ENCODE results near the gene ATXN7L1.
"Not testable (repeated sequence)": the region's sequence is repeated elsewhere in the genome, so short reads cannot be mapped to it uniquely, and the experiment has no call there.

Gene ATXN7L1

DNA sequence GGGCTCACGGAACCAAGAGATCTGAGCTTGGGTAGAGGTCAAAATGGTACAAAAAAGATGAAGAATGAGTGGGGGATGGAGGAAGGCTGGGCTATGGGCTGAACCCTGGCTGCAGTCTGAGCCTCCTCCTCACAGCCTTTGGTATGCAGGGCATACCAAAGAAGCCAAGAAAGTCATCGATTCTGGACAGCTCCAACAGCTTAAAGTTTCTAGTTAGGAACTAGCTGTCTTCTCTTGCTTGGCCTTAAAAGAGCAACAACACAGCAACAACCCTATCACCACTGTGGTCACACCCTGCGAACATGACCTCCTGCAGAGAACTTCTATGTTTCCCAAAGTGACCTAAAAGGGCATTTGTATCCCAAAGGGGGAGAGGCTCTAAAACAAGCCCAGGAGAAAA lies 169.0 kb downstream of the ATXN7L1 start:
- no peak for DNase-seq (ENCODE audit: low read depth in 2 of 2)

DNA sequence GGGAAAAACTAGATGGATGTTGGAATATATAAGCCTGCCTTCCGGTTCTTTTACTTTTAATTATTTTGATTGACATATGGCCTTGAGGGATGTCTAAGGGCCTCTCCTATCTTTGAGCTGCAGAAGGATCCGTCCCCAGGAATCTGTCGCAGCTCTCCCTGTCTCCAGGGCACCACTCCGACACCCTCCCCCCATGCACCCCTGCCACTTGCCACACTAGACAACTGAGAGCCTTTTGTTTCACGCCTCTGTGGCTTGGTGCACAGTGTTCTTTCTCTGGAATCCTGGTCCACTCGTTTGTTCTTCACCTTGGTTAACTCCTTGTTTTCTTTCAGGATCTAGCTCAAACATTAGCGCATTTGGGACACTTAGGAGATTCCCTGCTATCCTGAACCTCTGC lies 171.0 kb downstream of the ATXN7L1 start:
- no peak for DNase-seq (ENCODE audit: low read depth in 2 of 2)

DNA sequence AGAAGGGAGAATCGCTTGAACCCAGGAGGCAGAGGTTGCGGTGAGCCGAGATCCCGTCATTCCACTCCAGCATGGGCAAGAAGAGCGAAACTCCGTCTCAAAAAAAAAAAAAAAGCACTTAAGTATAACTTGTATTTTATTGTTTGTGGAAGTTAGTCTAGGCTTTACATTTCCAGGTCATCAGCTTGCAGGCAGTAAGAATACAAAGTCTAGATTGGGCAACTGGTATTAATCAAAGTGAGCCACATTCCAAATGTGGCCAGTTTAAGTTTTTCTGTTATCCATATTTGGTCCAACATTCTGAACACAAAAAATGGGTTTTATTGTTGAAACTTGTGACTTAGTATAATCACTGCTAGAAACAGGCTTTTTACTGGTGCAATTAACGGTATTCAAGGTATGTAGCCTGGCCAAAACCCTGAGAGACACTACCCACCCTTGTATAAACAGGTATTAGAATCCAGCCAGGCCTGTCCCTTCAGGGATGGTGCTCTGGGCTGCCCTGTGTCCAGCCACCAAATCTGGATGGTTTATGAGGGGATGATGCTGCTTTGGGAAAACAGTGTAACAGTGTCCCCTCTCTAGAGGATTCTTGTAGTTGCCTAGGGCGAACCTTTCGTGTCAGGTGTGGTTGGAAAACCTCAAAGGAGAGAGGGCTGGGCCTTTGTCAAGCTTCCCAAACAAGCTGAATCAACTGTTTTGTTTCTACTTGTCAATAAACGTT lies 173.0 kb downstream of the ATXN7L1 start:
- no peak for DNase-seq (ENCODE audit: low read depth in 2 of 2)

DNA sequence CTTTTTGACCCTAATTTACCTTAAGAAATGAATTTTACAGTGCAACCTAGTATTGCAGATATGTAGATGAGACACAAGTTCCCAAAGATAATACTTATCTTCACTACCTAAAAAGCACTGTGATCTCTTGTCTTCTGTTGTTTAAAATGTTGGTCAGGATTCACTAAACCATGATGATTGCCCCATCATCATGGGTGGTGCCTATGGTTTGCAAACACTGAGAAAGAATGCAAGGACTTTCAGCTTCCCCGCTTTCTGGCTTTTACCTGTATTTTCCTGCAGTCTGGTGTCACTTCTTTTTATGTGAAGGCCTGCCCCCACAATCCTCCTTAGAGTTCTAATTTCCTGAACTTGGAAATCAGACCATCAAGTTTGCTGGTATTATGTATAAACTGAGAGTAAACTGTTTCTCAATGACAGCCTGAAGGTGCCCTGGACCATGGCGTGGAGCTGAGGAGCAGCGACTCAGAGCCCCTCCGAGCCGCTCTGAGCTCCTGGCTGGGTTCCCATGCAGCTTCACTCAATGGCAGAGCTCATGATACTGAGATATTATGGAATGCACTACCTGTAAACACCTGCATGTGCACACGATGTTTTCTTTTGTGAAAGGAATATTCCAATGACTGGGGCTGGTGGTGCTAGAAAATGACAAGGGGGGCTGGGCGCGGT lies 176.7 kb downstream of the ATXN7L1 start:
- no peak for DNase-seq (ENCODE audit: low read depth in 2 of 2)

DNA sequence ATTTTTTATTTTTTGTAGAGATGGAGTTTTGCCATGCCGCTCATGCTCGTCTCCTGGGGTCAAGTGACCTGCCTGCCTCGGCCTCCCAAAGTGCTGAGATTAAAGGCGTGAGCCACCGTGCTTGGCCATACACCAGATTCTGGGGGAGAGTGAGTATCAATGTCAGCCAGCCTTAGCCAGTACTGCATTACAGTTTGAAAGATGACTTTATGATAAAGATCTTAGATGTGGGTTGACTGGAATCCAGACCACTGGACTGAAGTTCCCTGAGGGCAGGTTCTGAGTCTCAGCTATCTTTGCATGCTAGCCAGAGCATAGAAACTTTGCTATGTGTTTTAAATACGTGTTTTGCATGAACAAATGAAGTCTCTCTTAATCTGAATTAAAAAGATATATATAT lies 177.9 kb downstream of the ATXN7L1 start:
- no peak for DNase-seq (ENCODE audit: low read depth in 2 of 2)

DNA sequence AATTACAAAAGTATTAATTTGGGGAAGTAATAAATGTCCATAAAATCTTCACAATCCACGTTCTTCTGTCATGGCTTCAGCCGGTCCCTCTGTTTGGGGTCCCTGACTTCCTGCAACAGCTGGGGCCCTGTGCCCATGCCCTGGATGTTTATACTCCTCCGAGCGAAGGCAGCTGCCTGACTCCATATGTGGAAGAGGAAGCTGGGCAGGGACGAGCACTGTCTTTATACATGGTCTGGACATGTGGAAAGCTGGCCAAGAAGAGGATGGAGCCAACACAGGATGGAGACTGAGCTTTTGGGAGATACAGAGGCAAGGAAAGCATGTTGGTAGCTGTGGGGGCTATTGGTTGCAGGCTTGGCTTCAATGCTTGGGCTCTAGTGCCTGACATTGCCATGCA lies 178.6 kb downstream of the ATXN7L1 start:
- DNase-seq (ENCODE audit: low read depth in 2 of 2): no peak

DNA sequence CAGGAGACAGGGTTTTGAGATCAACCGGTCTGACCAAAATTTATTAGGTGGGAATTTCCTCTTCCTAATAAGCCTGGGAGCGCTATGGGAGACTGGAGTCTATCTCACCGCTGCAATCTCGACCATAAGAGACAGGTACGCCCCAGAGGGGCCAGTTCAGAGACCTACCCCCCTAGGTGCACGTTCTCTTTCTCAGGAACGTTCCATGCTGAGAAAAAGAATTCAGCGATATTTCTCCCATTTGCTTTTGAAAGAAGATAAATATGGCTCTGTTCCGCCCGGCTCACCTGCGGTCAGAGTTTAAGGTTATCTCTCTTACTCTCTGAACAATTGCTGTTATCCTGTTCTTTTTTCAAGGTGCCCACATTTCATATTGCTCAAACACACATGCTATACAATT lies 179.2 kb downstream of the ATXN7L1 start:
- DNase-seq (ENCODE audit: low read depth in 2 of 2): not testable (repeated sequence)

DNA sequence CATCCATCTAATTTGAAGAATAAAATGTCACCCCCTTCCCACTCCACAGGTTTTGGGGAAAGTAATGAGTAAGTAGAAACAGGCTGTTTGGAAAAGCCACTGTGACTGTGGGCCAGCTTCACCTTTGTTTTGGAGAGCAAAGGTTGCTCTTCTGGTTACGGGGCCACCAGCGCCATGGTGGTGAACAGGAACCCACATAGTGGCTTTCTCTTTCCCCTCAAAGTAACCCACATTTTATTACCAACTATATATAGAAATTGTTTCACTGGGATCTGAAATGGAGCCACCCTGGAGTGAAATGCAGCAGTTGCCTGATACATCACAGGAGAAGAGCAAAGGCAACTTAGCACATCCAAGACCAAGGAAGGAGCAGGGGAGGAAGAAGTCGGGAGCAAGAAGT lies 182.8 kb downstream of the ATXN7L1 start:
- DNase-seq (ENCODE audit: low read depth in 2 of 2): no peak

DNA sequence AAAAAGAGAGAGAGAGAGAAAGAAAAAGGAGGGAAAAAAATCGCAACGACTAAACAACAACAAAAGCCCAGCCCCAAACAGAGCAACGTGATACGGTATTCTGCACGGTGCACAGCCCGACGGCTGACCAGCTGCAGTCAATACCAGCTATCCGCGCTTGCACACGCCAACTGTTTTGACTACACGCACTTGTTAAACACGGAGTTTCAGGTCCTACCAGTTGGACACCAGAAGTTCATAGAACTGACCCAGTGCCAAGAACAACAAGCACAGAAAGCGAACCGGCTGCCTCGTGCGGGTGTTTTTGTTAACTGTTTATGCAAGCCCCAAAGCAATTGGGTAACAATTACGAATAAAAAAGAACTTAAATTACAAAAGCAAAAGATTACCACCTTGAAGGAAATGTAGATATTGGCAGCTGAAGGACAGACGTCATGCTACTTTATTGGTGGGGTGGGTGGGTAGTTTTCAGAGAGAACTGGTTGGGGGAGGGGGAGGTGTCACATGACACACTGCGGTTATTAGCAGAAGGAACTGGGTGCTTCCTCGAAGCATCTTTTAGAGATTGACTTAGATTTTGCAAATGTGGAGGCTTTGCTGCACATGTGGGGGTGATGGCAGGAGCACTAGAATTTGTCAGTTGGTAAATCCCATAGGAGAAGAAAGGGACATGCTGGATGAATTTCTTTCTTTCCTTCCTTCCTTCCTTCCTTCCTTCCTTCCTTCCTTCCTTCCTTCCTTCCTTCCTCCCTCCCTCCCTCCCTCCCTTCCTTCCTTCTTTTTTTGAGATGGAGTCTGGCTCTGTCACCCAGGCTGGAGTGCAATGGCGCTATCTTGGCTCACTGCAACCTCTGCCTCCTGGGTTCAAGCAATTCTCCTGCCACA lies 184.5 kb downstream of the ATXN7L1 start:
- peak; percentile 47 to 67 for DNase-seq (ENCODE audit: low read depth in 2 of 2)

DNA sequence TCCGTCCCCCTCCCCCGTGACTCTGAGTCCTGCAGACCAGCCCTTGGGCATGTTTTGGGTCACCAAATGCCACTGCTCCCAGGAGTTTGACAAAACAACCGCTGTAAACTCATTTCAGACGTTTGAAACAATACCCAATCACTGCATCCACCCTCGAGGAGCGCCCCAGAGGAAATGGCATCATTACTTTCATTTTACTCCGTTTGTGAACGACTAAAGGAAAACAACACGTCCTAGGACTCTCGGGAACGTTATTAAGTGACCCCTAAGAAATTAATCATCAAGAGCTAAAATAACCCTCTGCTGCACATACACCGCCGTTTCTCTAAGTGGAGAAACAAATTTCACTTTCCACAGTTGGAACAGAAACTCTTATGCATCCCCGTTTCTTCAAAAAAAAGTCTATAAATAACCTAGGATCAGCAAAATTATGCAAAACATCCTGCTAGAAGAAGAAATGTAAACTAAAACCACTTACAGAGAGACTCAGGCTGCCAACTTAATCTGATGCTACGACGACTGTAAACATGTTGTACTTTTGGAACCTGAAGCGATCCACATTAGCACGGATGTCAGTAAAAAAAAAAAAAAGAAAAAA lies 185.2 kb downstream of the ATXN7L1 start:
- no peak for DNase-seq (ENCODE audit: low read depth in 2 of 2)

DNA sequence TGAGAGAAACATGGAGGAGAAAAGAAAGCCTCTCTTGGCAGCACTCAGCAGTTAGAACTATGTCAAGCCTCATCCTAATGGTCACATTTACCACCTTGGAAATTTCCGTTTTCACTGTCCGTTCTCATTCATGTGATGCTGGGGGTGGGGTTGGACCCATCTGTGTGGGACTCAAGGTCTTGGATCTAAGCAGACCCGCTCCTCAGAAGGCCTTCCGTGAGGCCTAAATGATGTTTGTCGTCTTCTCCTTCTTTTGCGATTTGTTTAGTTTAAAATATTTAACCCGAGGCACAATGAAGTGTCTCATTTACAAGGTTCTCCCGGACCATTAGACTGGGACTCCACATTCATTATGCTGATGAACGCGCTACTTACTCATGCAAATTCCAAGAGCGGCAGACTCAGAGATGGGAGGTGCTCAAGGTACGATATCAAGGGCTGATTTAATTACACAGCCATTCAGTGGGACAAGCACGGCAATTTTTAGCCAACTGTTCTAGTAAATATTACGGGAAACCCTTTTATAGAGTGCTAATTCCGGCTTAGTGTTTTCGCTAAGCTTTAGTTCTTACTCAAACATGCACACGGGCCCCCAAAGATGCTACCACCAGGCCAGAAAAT lies 186.0 kb downstream of the ATXN7L1 start:
- no peak for DNase-seq (ENCODE audit: low read depth in 2 of 2)

DNA sequence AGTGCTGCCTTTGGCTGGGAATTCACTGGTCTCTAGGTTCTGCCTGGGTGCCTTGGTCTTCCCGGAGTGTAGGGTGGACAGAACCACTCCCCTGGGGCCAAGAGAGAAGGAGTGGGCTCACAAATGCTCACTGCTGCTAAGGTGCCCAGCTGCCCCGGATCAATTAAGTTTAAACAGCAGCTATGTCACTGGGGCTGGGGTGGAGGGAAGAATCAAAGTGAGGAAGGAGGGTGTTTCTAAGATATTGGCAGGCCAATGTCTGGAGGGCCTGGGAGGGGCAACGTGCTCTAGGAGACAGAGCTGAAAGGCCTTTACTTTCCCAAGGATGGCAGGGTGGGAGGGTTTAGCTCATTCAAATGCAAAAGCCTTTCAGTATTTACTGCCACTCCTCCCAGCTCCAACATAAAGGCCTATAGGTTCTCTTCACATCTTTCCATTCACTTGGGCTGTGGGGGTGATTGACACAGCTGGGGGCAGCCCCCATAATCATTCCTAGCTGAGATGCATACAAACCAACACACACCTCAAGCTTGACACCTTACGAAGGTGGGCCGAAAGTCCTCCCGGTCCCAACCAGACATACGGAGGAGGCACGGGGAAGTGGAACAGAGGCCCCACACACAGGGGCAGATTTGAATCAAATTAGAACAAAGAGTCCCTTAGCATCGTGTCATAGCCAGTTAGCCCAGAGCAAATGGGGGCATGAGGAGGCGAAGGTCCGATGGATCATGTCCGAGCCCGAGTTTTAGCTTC lies 187.2 kb downstream of the ATXN7L1 start:
- no peak for DNase-seq (ENCODE audit: low read depth in 2 of 2)

DNA sequence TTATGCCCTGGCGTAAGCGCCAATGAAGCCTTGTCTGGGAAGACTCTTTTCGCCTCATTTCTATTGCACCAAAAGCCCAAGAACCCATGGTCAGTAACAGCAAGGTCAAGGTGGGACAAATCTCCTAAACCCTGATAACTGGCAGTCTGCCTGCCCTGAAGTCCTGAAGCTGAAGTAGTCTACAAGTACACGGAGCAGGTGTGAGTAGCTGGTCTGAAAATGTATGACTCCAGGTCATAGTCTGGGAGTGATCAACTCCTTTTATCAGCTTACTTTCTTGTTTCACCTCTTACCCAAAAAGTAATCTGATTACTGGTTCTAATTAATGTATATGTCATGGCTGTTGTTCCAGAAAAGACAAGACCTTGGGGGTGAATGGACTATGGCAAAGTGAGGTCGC lies 187.8 kb downstream of the ATXN7L1 start:
- DNase-seq (ENCODE audit: low read depth in 2 of 2): no peak

DNA sequence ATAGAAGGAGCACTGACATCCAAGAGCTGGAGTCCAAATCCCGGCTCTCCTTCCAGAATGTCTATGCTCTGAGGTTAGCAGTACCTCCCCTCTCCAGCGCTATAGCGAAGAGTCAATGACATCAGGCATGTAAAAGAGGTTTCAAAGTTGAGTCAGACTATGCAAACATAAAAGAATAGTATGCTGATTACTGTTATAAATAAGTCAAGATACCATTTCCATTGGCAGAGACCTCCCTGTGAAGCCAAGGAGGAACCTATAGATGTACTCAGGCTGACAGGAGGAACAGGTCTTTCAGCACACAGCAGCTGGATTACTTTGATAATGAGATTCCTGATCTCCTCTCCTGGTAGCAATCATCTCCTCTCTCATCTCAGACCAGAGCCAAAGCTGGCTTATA lies 191.2 kb downstream of the ATXN7L1 start:
- no peak for DNase-seq (ENCODE audit: low read depth in 2 of 2)

DNA sequence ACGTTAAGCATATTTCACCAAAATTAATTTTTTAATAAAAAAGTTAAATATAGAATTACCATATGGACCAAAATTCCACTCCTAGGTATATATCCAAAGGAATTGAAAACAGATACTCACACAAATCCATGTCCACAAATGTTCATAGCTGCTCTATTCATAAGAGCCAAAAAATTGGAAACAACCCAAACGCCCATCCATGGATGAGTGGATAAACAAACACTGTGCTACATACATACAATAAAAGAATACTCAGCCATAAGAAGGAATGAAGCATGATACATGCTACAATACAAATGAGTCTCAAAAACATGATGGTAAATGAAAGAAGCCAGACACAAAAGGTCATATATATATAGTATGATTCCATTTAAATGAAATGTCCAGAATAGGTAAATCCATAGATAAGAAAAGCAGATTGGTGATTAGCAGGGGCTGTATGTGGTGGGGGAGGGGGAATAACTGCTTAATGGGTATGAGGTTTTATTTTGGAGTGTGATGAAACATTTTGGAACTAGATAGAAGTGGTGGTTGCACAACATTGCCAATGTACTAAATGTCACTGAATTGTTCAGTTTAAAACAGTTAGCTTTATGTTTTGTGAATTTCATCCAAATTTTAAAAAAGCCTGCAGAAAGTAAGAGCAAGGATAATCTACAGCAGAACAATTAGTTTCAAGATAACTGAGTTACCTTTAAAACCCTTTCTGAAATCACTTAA lies 193.9 kb downstream of the ATXN7L1 start:
- no peak for DNase-seq (ENCODE audit: low read depth in 2 of 2)

DNA sequence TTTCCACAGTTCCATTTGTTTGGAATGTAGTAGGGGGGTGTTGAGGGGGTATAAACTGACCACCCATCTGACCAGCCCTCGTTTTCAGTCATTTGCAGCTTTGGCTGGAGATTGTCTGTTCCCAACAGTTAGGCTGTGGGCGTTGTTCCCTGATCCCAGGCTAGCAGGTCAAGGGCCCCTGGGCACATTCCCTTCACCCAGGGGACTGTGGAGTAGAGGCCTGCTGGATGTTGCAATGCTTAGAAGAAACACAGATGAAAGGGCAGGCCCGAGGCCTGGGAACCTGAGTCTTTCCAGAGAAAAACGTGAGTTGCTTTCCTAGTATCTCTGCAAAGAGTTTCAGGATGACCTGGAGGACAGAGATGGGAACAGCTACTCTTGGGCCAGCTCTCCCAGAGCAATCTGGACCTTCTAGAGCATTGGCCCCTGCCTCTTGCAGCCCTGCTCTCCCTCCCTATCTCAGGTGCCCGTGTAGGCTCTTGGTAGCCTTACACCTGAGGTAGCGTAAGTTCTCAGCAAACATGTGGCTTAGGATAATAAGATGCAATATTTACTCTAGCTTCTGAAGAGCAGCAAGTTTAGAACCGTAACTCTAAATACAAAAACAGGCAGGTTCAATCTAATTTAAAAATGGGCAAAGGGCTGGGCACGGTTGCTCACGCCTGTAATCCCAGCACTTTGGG lies 195.8 kb downstream of the ATXN7L1 start:
- no peak for DNase-seq (ENCODE audit: low read depth in 2 of 2)

DNA sequence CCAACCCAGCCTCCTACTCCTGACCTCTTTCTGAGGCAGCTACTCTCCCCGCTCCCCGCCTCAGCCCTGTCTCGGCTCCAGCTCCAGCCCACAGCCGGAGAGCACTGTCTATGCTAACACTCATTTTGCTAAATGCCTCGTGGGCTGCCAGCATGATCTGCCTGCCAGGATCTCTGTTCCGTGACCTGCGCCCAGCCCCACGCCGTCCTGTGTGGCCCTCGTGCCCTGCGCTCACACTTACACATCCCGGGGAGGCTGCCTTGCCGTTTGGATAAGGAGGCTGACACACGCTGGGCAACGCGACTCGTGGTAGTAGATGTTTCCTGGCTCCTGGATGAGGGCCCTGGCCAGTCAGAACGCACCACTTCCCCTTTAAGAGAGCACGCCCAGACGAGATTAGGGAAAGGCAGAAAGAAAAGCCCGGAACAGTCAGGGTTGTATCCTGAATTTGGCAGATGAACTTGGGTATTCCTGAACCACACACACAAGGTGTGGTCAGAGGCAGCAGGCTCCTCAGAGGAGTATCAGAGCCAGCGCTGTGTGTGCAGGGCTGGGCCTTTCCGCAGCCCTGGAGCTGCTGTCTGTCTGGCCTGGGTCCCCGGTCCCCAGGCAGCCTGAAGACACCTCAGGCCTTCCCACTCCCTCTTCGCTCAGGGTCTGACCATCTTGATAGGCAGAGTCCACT lies 197.4 kb downstream of the ATXN7L1 start:
- no peak for DNase-seq (ENCODE audit: low read depth in 2 of 2)

DNA sequence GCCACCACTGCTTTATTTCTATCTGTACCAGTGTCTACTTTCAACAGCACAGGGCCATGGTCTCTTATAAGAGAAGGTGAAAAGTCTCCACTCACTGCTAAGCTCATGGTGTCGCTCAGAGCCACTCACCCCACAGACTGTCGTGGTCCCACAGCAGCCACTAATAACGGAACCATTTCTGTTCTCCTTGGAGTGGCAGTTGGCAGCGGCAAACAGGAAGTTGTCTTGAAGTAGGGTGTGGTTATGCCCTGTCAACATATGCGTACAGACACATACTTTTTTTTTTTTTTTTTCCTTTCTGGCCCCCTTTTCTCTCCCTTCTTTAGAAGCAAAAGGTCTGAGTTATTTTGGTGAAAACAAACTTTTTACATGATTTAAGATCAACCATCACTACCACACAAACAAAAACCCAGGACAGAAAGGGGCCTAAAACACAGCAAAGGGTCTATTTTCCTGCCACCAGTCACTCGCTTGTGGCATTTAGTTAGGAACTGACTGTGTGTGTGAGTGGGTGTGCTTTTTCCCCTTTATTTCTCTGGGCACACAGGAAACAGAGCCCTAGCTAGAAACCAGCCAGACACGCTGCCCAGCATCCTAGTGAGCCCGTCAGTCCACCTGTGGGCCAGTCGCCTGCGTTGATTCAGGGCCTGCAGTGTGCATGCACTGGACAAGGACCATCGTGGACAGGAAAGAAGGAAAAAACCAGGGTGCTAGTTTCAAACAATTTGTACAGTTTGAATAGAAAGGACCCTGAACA lies 198.4 kb downstream of the ATXN7L1 start:
- DNase-seq (ENCODE audit: low read depth in 2 of 2): peak; percentile 23 to 28

DNA sequence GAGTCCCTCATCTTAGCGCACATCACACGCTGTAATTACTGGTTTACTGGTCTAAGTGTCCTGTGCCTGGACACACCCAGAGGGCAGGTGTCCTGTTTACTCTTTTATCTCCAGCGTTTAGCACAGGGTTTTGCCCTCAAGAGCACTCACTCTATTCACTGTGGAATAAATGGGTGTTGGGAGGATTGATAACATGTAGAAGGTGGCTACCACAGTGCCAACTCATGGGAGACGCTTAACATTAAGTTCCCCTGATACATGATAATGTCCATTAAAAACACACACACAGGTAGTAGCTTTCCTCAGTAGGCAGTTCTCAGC lies 199.0 kb downstream of the ATXN7L1 start:
- no peak for DNase-seq (ENCODE audit: low read depth in 2 of 2)

All from stimulated activated CD8-positive, alpha-beta memory T cell treated with anti-CD3 and anti-CD28 coated beads, Interleukin-7, amount 100 ng/mL, for 4 hours (primary cell).